AG04450 (cell line): ENCODE data around the gene NUDT4B. TPM values are rescaled to one million over a fixed set of nuclear protein-coding genes. Genes with fewer than 3 reads are reported as not detected.
"Not testable (repeated sequence)": the region's sequence is repeated elsewhere in the genome, so short reads cannot be mapped to it uniquely, and the experiment has no call there.

ENCODE experiments used
- CTCF ChIA-PET: fragments of 300-600, 350-600 bp; formaldehyde crosslinking; extraction: SDS; loops from one replicate; lab custom pipeline; 2022; ENCODE audit warnings: antibody characterized with exemption, inconsistent platforms; lab: Charles Lee
- POLR2A ChIA-PET: fragments of 350-600 bp; formaldehyde crosslinking; extraction: SDS; loops from one replicate; lab custom pipeline; 2021; ENCODE audit warnings: antibody characterized with exemption, inconsistent platforms; lab: Yijun Ruan, JAX
- DNase-seq: peaks from one replicate; pipeline ENCODE4 v3.0.0-alpha.2; 2011; ENCODE audit warnings: low read depth, low spot score
- H3K27ac ChIP-seq: one replicate; pipeline ENCODE4 v1.5.1; 2012; ENCODE audit warnings: low read depth, low read length, control low read depth
- H3K27me3 ChIP-seq: one replicate; pipeline ENCODE4 v1.6.0; 2012; ENCODE audit warnings: low read length; ENCODE audit not compliant: control insufficient read depth, insufficient read depth
- H3K4me3 ChIP-seq: 2 replicates; pipeline ENCODE4 v1.5.1; 2011; ENCODE audit warnings: mild to moderate bottlenecking, low read depth, low read length, control low read depth
- H3K9me3 ChIP-seq: 2 replicates; pipeline ENCODE4 v1.5.1; 2012; ENCODE audit warnings: low read length; ENCODE audit not compliant: control insufficient read depth, insufficient read depth
- polyA plus RNA-seq: library from polyadenylated mRNA; depleted of rRNA; stranded (reverse); fragments of >200 nt; gene quantifications from 2 replicates; pipeline ENCODE4 v1.2.3, GENCODE V29; 2011

The NUDT4B gene
- polyA plus RNA-seq, 1 experiment = 18.7 TPM

GRCh38 chr1:148722758-148723157 is 25.8 kb upstream of the NUDT4B start:
- DNase-seq, POLR2A ChIA-PET, H3K4me3 ChIP-seq, H3K27me3 ChIP-seq, CTCF ChIA-PET, H3K27ac ChIP-seq, H3K9me3 ChIP-seq: not testable (repeated sequence)

DNA sequence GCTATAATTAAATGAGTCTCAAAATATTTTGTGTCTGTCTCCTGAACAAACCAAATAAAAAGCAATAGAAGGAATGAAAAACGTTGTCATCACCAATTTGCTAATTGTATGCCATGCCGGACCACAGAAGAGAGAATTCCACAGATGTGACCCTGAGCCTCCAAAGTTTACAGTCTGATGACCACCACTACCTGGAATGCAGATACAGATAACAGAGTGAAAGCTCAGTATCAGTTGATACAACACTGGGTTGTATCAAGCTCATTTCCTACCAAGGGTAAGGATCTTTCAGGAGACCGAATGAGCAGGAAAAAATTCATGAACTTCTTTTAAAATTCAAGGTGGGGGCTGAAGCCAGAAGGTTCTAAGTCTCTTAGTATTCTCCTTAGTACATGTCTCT is 25.1 kb upstream of the NUDT4B start:
- H3K27me3 ChIP-seq, H3K27ac ChIP-seq, H3K9me3 ChIP-seq, DNase-seq, POLR2A ChIA-PET, H3K4me3 ChIP-seq, CTCF ChIA-PET: not testable (repeated sequence)

DNA sequence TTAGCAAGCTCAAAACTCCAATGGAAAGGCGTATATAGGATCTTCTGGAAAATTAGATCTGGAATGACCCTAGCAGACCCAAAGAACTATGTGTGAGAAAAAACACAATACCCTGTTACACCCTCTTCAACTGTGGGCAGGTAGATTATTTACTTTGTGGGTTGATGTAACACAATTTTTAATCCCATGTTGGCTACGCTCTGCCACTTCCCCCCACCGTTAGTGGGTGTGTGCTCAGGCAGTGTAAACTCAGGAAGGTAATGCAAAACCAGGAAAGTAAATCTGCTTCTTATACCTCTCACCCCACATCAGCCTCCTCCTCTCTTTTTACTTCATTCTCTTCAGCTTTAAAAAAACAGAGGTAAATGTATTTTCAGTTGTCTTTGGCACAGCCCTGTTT is 23.7 kb upstream of the NUDT4B start:
- POLR2A ChIA-PET, H3K27ac ChIP-seq, H3K9me3 ChIP-seq, DNase-seq, H3K4me3 ChIP-seq, CTCF ChIA-PET, H3K27me3 ChIP-seq: not testable (repeated sequence)

- H3K9me3 ChIP-seq, DNase-seq, CTCF ChIA-PET, H3K4me3 ChIP-seq, POLR2A ChIA-PET, H3K27me3 ChIP-seq, H3K27ac ChIP-seq: not testable (repeated sequence)
Measured at GRCh38 chr1:148727862-148728261, 20.7 kb upstream of the NUDT4B start.

DNA sequence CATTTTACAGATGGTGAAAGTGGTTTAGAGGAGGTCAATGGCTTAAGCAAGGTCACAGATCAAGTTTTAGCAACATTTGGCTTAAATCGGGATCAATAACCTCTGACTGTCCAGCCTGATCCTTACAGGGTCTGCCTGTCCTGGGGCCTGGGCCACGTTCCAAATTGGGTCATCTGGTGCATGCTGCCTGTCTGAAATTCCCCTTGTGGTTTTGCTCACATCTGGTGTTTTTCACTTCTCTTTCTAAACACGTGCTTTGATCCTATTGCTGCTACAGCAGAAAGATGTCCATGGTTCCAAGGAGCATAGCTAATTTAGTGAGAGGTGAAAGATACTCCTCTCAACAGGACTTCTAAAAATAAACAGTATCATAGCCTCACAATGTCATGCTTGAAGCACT is 19.4 kb upstream of the NUDT4B start:
- H3K27ac ChIP-seq, POLR2A ChIA-PET, H3K9me3 ChIP-seq, H3K27me3 ChIP-seq, DNase-seq, H3K4me3 ChIP-seq, CTCF ChIA-PET: not testable (repeated sequence)

DNA sequence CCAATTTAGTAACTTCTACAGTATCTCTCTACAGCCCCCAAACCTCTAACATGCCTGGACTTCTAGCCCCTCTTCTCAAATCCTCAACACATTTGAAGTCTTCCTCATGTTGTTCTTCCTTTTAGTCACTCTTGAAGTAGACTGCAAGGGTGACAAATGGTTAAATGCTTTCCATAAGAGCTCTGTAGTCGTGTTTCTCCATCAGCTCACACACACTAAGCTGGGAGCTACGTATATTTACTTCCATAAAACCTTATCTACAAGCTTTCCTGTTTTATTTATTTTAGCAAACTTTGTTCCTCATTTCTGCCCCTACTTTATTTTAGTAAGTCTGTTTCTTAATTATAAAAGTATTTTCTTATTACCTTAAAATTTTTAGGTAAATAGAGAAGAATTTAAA is 19.0 kb upstream of the NUDT4B start:
- H3K27ac ChIP-seq, CTCF ChIA-PET, H3K27me3 ChIP-seq, DNase-seq, H3K9me3 ChIP-seq, POLR2A ChIA-PET, H3K4me3 ChIP-seq: not testable (repeated sequence)

DNA sequence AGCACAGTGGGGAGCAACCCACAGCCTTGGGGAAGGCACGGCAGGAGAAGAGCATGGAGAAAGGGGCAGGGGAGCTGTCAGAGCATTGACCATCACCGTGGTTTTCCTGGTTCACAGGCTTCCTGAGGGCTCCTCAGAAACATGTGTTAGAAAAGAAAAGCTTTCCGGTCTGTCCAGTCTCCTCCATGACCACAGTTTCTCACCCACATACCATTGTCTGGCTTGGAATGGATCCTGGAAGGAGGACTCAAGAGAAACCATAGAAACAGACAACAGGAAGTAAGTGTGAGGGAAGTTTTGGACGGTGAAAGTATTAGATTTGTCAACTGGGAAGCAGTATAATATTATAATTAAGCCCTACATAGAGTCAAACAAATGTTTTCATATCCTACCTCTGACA is 16.3 kb upstream of the NUDT4B start:
- CTCF ChIA-PET, DNase-seq, H3K9me3 ChIP-seq, H3K4me3 ChIP-seq, H3K27me3 ChIP-seq, H3K27ac ChIP-seq, POLR2A ChIA-PET: not testable (repeated sequence)

DNA sequence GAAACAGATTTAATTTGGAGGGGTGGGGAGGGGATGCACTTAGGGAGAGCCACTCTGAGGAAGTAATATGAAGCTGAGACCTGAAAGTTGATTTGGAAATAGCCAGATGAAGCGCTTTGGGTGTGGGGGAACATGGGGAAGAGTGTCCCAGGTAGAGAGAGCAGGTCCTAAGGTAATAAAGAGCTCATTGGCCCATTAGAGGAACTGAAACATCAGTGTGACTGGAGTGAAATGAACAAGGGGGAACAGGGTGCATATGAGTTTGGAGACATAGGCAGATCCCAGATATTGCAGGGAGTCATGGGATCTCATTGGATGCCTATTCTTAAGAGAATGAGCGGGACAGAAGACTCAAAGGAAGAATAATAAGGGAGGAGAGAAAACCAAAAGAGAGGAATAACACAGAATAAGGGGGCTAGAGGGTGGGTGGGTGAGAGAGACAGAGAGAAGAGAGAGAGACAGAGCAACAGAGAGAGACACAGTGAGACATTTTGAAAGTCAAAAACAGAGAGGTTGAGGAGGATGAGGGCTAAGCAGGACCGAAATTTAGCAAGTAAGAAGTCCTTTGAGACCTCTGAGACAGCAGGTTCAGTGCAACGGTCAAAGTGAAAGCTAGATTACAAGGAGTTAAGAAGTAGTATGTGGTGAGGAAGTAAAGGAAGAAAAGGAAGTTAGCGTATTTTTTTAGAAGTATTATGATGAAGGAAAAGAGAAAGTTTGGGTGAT is 14.8 kb upstream of the NUDT4B start:
- H3K27me3 ChIP-seq, CTCF ChIA-PET, H3K4me3 ChIP-seq, DNase-seq, H3K9me3 ChIP-seq, POLR2A ChIA-PET, H3K27ac ChIP-seq: not testable (repeated sequence)

- DNase-seq, CTCF ChIA-PET, H3K27me3 ChIP-seq, POLR2A ChIA-PET, H3K9me3 ChIP-seq, H3K4me3 ChIP-seq, H3K27ac ChIP-seq: not testable (repeated sequence)
Measured at GRCh38 chr1:148734311-148734662, 14.3 kb upstream of the NUDT4B start.

DNA sequence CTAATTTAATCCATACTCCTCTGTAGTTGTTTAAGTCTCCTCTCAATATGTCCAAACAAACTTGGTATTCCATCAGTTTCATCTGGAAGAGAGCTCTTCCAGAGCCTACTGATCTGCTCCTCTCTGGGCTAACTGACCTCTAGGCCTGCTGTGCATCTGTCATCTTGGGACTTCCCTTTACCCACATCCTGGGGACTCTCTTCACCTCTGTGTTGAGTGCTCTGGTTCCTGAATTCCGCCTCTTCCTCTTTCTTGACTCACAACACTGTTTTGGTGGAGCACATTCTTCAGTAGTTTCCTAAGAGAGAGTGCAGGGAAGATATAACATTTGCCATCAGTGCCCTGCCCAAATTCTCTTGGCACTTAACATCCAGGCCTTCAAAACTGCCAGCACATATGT is 13.0 kb upstream of the NUDT4B start:
- H3K27ac ChIP-seq, POLR2A ChIA-PET, CTCF ChIA-PET, H3K27me3 ChIP-seq, H3K4me3 ChIP-seq, H3K9me3 ChIP-seq, DNase-seq: not testable (repeated sequence)

DNA sequence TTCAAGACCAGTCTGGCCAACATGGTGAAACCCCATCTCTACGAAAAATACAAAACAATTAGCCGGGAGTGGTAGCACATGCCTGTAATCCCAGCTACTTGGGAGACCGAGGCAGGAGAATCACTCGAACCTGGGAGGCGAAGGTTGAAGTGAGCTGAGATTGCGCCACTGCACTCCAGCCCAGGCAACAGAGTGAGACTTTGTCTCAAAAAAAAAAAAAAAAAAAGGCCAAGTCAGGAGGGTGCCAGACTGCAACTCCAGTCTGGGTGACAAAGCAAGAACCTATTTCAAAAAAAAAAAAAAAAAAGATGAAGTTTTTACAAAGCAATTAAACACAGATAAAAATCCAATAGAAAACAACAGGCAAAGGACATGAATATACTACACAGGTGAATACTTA is 9.9 kb upstream of the NUDT4B start:
- H3K27me3 ChIP-seq, DNase-seq, H3K4me3 ChIP-seq, POLR2A ChIA-PET, H3K9me3 ChIP-seq, CTCF ChIA-PET, H3K27ac ChIP-seq: not testable (repeated sequence)

DNA sequence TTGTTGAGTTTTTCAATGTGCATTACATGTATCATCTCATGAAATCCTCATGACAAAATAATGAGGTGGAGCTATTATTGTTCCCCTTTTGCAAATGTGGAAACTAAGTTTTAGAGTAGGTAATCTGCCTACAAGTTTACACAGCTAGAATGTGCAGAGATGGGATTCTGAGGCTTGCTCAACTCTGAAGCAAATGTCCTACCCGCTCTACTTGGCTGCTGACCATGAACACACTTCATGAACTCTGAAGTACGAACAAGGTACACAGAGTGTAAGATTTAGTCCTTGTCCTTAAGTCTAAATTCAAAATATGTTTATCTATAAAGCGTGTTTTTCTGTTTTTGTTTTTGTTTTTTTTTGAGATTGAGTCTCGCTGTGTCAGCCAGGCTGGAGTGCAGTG is 5.4 kb upstream of the NUDT4B start:
- H3K27ac ChIP-seq, H3K9me3 ChIP-seq, DNase-seq, CTCF ChIA-PET, H3K4me3 ChIP-seq, POLR2A ChIA-PET, H3K27me3 ChIP-seq: not testable (repeated sequence)
